Nephron (organoid): ENCODE results near the gene OSBPL7.

Experiments used
- H3K27ac Mint-ChIP-seq, 3 experiments: 2 replicates each; pipeline ENCODE4 v1.8.0; 2020; ENCODE audit warnings: mixed read lengths in 3 of 3, mild to moderate bottlenecking in 2 of 3, moderate library complexity in 1 of 3
- H3K27me3 Mint-ChIP-seq: 2 replicates; pipeline ENCODE4 v1.8.0; 2021; ENCODE audit warnings: low read depth, mild to moderate bottlenecking, moderate library complexity, mixed read lengths
- H3K36me3 Mint-ChIP-seq: 2 replicates; pipeline ENCODE4 v1.8.0; 2020; ENCODE audit warnings: low read depth, mixed read lengths
- H3K4me1 Mint-ChIP-seq: 2 replicates; pipeline ENCODE4 v1.8.0; 2020; ENCODE audit warnings: mixed read lengths
- H3K4me3 Mint-ChIP-seq, 3 experiments: 2 replicates each; pipeline ENCODE4 v1.8.0; 2020; ENCODE audit warnings: mild to moderate bottlenecking in 3 of 3, mixed read lengths in 3 of 3, moderate library complexity in 2 of 3
- H3K9me3 Mint-ChIP-seq: 2 replicates; pipeline ENCODE4 v1.8.0; 2020; ENCODE audit warnings: mixed read lengths
- CTCF ChIP-seq, 3 experiments: fragments of 200-600 bp; sonication (generic); IDR thresholded peaks; one replicate each; pipeline ENCODE4 v1.5.0; 2021; ENCODE audit warnings: antibody characterized with exemption in 3 of 3; ENCODE audit not compliant: unreplicated experiment in 3 of 3

Gene OSBPL7

GRCh38 chr17:47789611-47790561 lies 31.7 kb downstream of the OSBPL7 start:
- H3K9me3 Mint-ChIP-seq: peaks cover 2% of the 10 kb centered on the region
- H3K36me3 Mint-ChIP-seq: no peaks in the 10 kb centered on the region
- TF ChIP-seq CTCF (IDR thresholded peaks at IDR 0.05; ENCODE audit: unreplicated experiment in 3 of 3): peak; percentile 48 to 52 (median 50)
- H3K4me3 Mint-ChIP-seq: peak overlapping the region; percentile 8 to 72 (median 56)
- no peak overlapping the region for H3K27ac Mint-ChIP-seq
- peaks cover 95% of the 10 kb centered on the region for H3K27me3 Mint-ChIP-seq
- H3K4me1 Mint-ChIP-seq: no peaks in the 10 kb centered on the region

- no peaks in the 10 kb centered on the region for H3K4me1 Mint-ChIP-seq
- no peak overlapping the region for H3K27ac Mint-ChIP-seq
- H3K36me3 Mint-ChIP-seq: no peaks in the 10 kb centered on the region
- peaks cover 2% of the 10 kb centered on the region for H3K9me3 Mint-ChIP-seq
- H3K4me3 Mint-ChIP-seq: peak overlapping the region in 1 of 3 experiments; percentile 41
- TF ChIP-seq CTCF (IDR thresholded peaks at IDR 0.05; ENCODE audit: unreplicated experiment in 3 of 3): no peak
- peaks cover 74% of the 10 kb centered on the region for H3K27me3 Mint-ChIP-seq
Observed at GRCh38 chr17:47785538-47786123, 36.0 kb downstream of the OSBPL7 start.

- Mint-ChIP-seq H3K9me3 (peaks cover 2% of the 10 kb centered on the region), H3K27me3 (peaks cover 41% of the 10 kb centered on the region), H3K4me1 (no peaks in the 10 kb centered on the region), H3K27ac (no peak overlapping the region), H3K36me3 (no peaks in the 10 kb centered on the region), H3K4me3 (no peak overlapping the region)
- no peak for TF ChIP-seq CTCF (IDR thresholded peaks at IDR 0.05; ENCODE audit: unreplicated experiment in 3 of 3)
Observed at GRCh38 chr17:47781397-47781796, 40.2 kb downstream of the OSBPL7 start.

GRCh38 chr17:47778184-47778635 lies 43.4 kb downstream of the OSBPL7 start:
- H3K4me1 Mint-ChIP-seq: no peaks in the 10 kb centered on the region
- TF ChIP-seq CTCF (IDR thresholded peaks at IDR 0.05; ENCODE audit: unreplicated experiment in 3 of 3): no peak
- H3K9me3 Mint-ChIP-seq: peaks cover 7% of the 10 kb centered on the region
- no peak overlapping the region for H3K27ac Mint-ChIP-seq
- H3K27me3 Mint-ChIP-seq: peaks cover 52% of the 10 kb centered on the region
- no peak overlapping the region for H3K4me3 Mint-ChIP-seq
- no peaks in the 10 kb centered on the region for H3K36me3 Mint-ChIP-seq

GRCh38 chr17:47776330-47777197 lies 45.0 kb downstream of the OSBPL7 start:
- Mint-ChIP-seq H3K9me3 (peaks cover 12% of the 10 kb centered on the region), H3K27me3 (peaks cover 45% of the 10 kb centered on the region), H3K4me1 (no peaks in the 10 kb centered on the region), H3K4me3 (no peak overlapping the region), H3K36me3 (no peaks in the 10 kb centered on the region), H3K27ac (no peak overlapping the region)
- peak; percentile 57 to 58 (median 58) for TF ChIP-seq CTCF (IDR thresholded peaks at IDR 0.05; ENCODE audit: unreplicated experiment in 3 of 3)
